ENCODE data around the gene KLF5. TPM values are rescaled to one million over a fixed set of nuclear protein-coding genes. Genes with fewer than 3 reads are reported as not detected.

Gene KLF5
- total and polyA plus RNA-seq, 7 experiments from 2014 or later = 1.7 to 13.3 (median 5.5) TPM

GRCh38 chr13:73070451-73071098 is 11.8 kb downstream of the KLF5 start:
- ChIA-PET POLR2A (no interaction called here), CTCF (no interaction called here)

DNA sequence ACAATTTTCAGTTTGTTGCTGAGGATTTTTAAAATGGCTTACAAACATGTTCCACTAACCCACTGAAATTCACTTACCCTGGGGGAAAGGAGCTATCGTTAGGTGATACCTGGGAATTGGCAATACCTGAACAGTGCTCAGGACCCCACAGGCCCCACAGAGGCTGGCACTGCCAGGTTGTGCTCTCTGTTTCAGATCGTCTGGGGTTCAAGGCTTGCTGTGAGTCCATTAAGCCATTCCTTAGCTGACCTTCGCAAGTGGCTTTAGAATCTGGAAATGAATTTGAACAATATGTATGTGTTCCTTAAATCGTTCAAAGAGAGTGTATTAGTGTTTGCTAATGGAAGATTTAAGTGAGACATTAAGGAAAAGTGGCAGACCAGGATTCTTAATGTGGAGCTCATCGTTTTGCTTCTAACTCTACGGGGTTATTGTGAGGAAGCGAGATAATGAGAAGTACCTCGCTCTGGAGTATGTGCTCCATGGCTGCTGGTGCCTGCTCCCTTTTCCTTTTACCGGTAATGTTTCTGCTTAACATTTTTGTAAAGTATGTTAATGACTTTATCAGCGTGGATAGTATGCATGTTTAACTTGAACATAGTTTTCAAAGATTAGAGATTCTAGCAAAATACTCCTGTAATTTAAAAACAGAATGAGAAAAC is 13.6 kb downstream of the KLF5 start:
- Histone ChIP-seq H3K9me3 (ENCODE audit: control insufficient read depth in 2 of 3, low read length in 3 of 3) (no peaks in the 10 kb centered on the region), H3K4me3 (ENCODE audit: low read length) (no peak overlapping the region), H3K27me3 (ENCODE audit: control insufficient read depth in 2 of 2, insufficient read depth in 2 of 2, low read length in 2 of 2) (no peaks in the 10 kb centered on the region), H3K36me3 (ENCODE audit: control insufficient read depth in 2 of 3, insufficient read depth in 3 of 3, low read length in 3 of 3) (no peaks in the 10 kb centered on the region), H3K27ac (ENCODE audit: low read depth, low read length) (no peak overlapping the region), H3K4me1 (ENCODE audit: control insufficient read depth in 2 of 2, insufficient read depth in 2 of 2, low read length in 2 of 2) (no peaks in the 10 kb centered on the region)
- POLR2A ChIA-PET = no interaction called here
- no peak for DNase-seq
- Mint-ChIP-seq H3K27ac (no peak overlapping the region), H3K4me1 (peaks cover 0 to 15% (median 5%) of the 10 kb centered on the region in 7 donors), H3K9me3 (no peaks in the 10 kb centered on the region), H3K4me3 (no peak overlapping the region), H3K27me3 (peaks cover 0 to 3% (median 0%) of the 10 kb centered on the region in 5 donors), H3K36me3 (peaks cover 0 to 5% (median 3%) of the 10 kb centered on the region in 5 donors)
- no peak for ATAC-seq
- intact Hi-C loops (cut with micrococcal nuclease) = no loop called here
- CTCF ChIA-PET = no interaction called here

More at GRCh38 chr13:73070451-73071098, 11.8 kb downstream of the KLF5 start:
- no peaks in the 10 kb centered on the region for H3K27me3 ChIP-seq (ENCODE audit: control insufficient read depth in 2 of 2, insufficient read depth in 2 of 2, low read length in 2 of 2)
- H3K4me3 Mint-ChIP-seq = no peak overlapping the region
- H3K27me3 Mint-ChIP-seq = peaks cover 0 to 3% (median 0%) of the 10 kb centered on the region in 5 donors
- H3K36me3 ChIP-seq (ENCODE audit: control insufficient read depth in 2 of 3, insufficient read depth in 3 of 3, low read length in 3 of 3) = no peaks in the 10 kb centered on the region
- no peak overlapping the region for H3K27ac Mint-ChIP-seq
- H3K36me3 Mint-ChIP-seq = peaks cover 0 to 4% (median 3%) of the 10 kb centered on the region in 5 donors
- DNase-seq (no peak), ATAC-seq (no peak)
- H3K4me3 ChIP-seq (ENCODE audit: low read length) = no peak overlapping the region
- no peaks in the 10 kb centered on the region for H3K4me1 ChIP-seq (ENCODE audit: control insufficient read depth in 2 of 2, insufficient read depth in 2 of 2, low read length in 2 of 2)
- no peaks in the 10 kb centered on the region for H3K9me3 Mint-ChIP-seq
- no peaks in the 10 kb centered on the region for H3K9me3 ChIP-seq (ENCODE audit: control insufficient read depth in 2 of 3, low read length in 3 of 3)
- no peak overlapping the region for H3K27ac ChIP-seq (ENCODE audit: low read depth, low read length)
- intact Hi-C loops (cut with micrococcal nuclease) = no loop called here
- H3K4me1 Mint-ChIP-seq = peaks cover 0 to 15% (median 5%) of the 10 kb centered on the region in 7 donors

GRCh38 chr13:73073050-73073449 is 14.2 kb downstream of the KLF5 start:
- no peaks in the 10 kb centered on the region for H3K27me3 ChIP-seq (ENCODE audit: control insufficient read depth in 2 of 2, insufficient read depth in 2 of 2, low read length in 2 of 2)
- H3K4me1 Mint-ChIP-seq = peaks cover 0 to 15% (median 5%) of the 10 kb centered on the region in 7 donors
- no peaks in the 10 kb centered on the region for H3K4me1 ChIP-seq (ENCODE audit: control insufficient read depth in 2 of 2, insufficient read depth in 2 of 2, low read length in 2 of 2)
- no peak overlapping the region for H3K4me3 ChIP-seq (ENCODE audit: low read length)
- H3K9me3 Mint-ChIP-seq = no peaks in the 10 kb centered on the region
- H3K36me3 Mint-ChIP-seq = peaks cover 0 to 5% (median 0%) of the 10 kb centered on the region in 5 donors
- no peak overlapping the region for H3K27ac Mint-ChIP-seq
- no peaks in the 10 kb centered on the region for H3K9me3 ChIP-seq (ENCODE audit: control insufficient read depth in 2 of 3, low read length in 3 of 3)
- ChIA-PET POLR2A (no interaction called here), CTCF (no interaction called here)
- no peak overlapping the region for H3K27ac ChIP-seq (ENCODE audit: low read depth, low read length)
- no peaks in the 10 kb centered on the region for H3K36me3 ChIP-seq (ENCODE audit: control insufficient read depth in 2 of 3, insufficient read depth in 3 of 3, low read length in 3 of 3)
- intact Hi-C loops (cut with micrococcal nuclease) = no loop called here
- no peak for ATAC-seq
- H3K4me3 Mint-ChIP-seq = no peak overlapping the region
- DNase-seq = no peak
- H3K27me3 Mint-ChIP-seq = peaks cover 0 to 3% (median 0%) of the 10 kb centered on the region in 5 donors

GRCh38 chr13:73074014-73074413 is 15.2 kb downstream of the KLF5 start:
- DNase-seq (no peak), ATAC-seq (peak; percentile 16)
- Histone ChIP-seq H3K9me3 (ENCODE audit: control insufficient read depth in 2 of 3, low read length in 3 of 3) (no peaks in the 10 kb centered on the region), H3K4me3 (ENCODE audit: low read length) (no peak overlapping the region), H3K36me3 (ENCODE audit: control insufficient read depth in 2 of 3, insufficient read depth in 3 of 3, low read length in 3 of 3) (no peaks in the 10 kb centered on the region), H3K27ac (ENCODE audit: low read depth, low read length) (no peak overlapping the region), H3K4me1 (ENCODE audit: control insufficient read depth in 2 of 2, insufficient read depth in 2 of 2, low read length in 2 of 2) (no peaks in the 10 kb centered on the region), H3K27me3 (ENCODE audit: control insufficient read depth in 2 of 2, insufficient read depth in 2 of 2, low read length in 2 of 2) (no peaks in the 10 kb centered on the region)
- Mint-ChIP-seq H3K4me3 (no peak overlapping the region), H3K36me3 (peaks cover 0 to 5% (median 0%) of the 10 kb centered on the region in 5 donors), H3K9me3 (no peaks in the 10 kb centered on the region), H3K27ac (no peak overlapping the region), H3K27me3 (peaks cover 0 to 3% (median 0%) of the 10 kb centered on the region in 5 donors), H3K4me1 (peaks cover 0 to 15% (median 5%) of the 10 kb centered on the region in 7 donors)
- ChIA-PET CTCF (no interaction called here), POLR2A (no interaction called here)
- intact Hi-C loops (cut with micrococcal nuclease) = no loop called here

DNA sequence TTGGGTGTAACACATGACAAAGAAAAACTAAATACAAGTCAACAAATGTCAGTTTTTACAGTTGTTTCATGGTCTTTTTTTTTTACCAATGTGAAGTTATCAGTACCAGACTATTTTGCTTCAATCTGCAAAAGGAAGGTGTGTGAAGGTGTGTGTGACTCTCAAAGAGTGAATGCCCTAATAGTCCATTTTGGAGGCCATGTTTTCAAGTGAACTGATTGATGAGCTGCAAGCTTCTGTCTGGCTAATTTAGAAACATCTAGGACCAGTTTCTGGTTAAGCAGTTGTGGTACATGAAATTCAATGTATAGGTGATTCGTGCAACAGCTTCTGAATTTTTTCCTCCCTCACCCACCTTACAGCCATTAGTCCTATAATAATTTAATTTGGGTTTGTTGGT is 16.1 kb downstream of the KLF5 start:
- POLR2A ChIA-PET = interaction anchor here (0.7 kb wide), 1 partner anchor 156 kb away, joined by 6 read pairs; no protein-coding TSS in a partner anchor
- H3K4me3 ChIP-seq (ENCODE audit: low read length) = no peak overlapping the region
- H3K36me3 Mint-ChIP-seq = peaks cover 0 to 9% (median 0%) of the 10 kb centered on the region in 5 donors
- H3K27ac Mint-ChIP-seq = no peak overlapping the region
- H3K36me3 ChIP-seq (ENCODE audit: control insufficient read depth in 2 of 3, insufficient read depth in 3 of 3, low read length in 3 of 3) = no peaks in the 10 kb centered on the region
- no peak overlapping the region for H3K27ac ChIP-seq (ENCODE audit: low read depth, low read length)
- ATAC-seq = no peak
- DNase-seq = no peak
- H3K9me3 Mint-ChIP-seq = no peaks in the 10 kb centered on the region
- no peak overlapping the region for H3K4me3 Mint-ChIP-seq
- CTCF ChIA-PET = no interaction called here
- H3K27me3 Mint-ChIP-seq = peaks cover 0 to 3% (median 0%) of the 10 kb centered on the region in 5 donors
- H3K4me1 Mint-ChIP-seq = peaks cover 0 to 15% (median 5%) of the 10 kb centered on the region in 7 donors
- no peaks in the 10 kb centered on the region for H3K9me3 ChIP-seq (ENCODE audit: control insufficient read depth in 2 of 3, low read length in 3 of 3)
- intact Hi-C loops (cut with micrococcal nuclease) = no loop called here
- H3K27me3 ChIP-seq (ENCODE audit: control insufficient read depth in 2 of 2, insufficient read depth in 2 of 2, low read length in 2 of 2) = no peaks in the 10 kb centered on the region
- H3K4me1 ChIP-seq (ENCODE audit: control insufficient read depth in 2 of 2, insufficient read depth in 2 of 2, low read length in 2 of 2) = no peaks in the 10 kb centered on the region

GRCh38 chr13:73075546-73075945 is 16.7 kb downstream of the KLF5 start:
- Histone ChIP-seq H3K27ac (ENCODE audit: low read depth, low read length) (no peak overlapping the region), H3K27me3 (ENCODE audit: control insufficient read depth in 2 of 2, insufficient read depth in 2 of 2, low read length in 2 of 2) (no peaks in the 10 kb centered on the region), H3K9me3 (ENCODE audit: control insufficient read depth in 2 of 3, low read length in 3 of 3) (no peaks in the 10 kb centered on the region), H3K4me1 (ENCODE audit: control insufficient read depth in 2 of 2, insufficient read depth in 2 of 2, low read length in 2 of 2) (no peaks in the 10 kb centered on the region), H3K36me3 (ENCODE audit: control insufficient read depth in 2 of 3, insufficient read depth in 3 of 3, low read length in 3 of 3) (no peaks in the 10 kb centered on the region), H3K4me3 (ENCODE audit: low read length) (no peak overlapping the region)
- Mint-ChIP-seq H3K27me3 (no peaks in the 10 kb centered on the region), H3K9me3 (no peaks in the 10 kb centered on the region), H3K4me3 (no peak overlapping the region), H3K27ac (no peak overlapping the region), H3K4me1 (peaks cover 0 to 15% (median 5%) of the 10 kb centered on the region in 7 donors), H3K36me3 (peaks cover 0 to 9% (median 0%) of the 10 kb centered on the region in 5 donors)
- no peak for DNase-seq
- ChIA-PET CTCF (no interaction called here), POLR2A (no interaction called here)
- ATAC-seq = no peak
- intact Hi-C loops (cut with micrococcal nuclease) = no loop called here

- no peaks in the 10 kb centered on the region for H3K36me3 ChIP-seq (ENCODE audit: control insufficient read depth in 2 of 3, insufficient read depth in 3 of 3, low read length in 3 of 3)
- DNase-seq (no peak), ATAC-seq (no peak)
- Mint-ChIP-seq H3K4me1 (peaks cover 0 to 15% (median 5%) of the 10 kb centered on the region in 7 donors), H3K9me3 (no peaks in the 10 kb centered on the region), H3K4me3 (no peak overlapping the region), H3K27me3 (no peaks in the 10 kb centered on the region), H3K27ac (no peak overlapping the region), H3K36me3 (peaks cover 0 to 9% (median 0%) of the 10 kb centered on the region in 5 donors)
- H3K27ac ChIP-seq (ENCODE audit: low read depth, low read length) = no peak overlapping the region
- no peaks in the 10 kb centered on the region for H3K27me3 ChIP-seq (ENCODE audit: control insufficient read depth in 2 of 2, insufficient read depth in 2 of 2, low read length in 2 of 2)
- no peaks in the 10 kb centered on the region for H3K4me1 ChIP-seq (ENCODE audit: control insufficient read depth in 2 of 2, insufficient read depth in 2 of 2, low read length in 2 of 2)
- CTCF ChIA-PET = no interaction called here
- POLR2A ChIA-PET = no interaction called here
- no peak overlapping the region for H3K4me3 ChIP-seq (ENCODE audit: low read length)
- H3K9me3 ChIP-seq (ENCODE audit: control insufficient read depth in 2 of 3, low read length in 3 of 3) = no peaks in the 10 kb centered on the region
- intact Hi-C loops (cut with micrococcal nuclease) = no loop called here
These were observed 17.1 kb downstream of the KLF5 start for GRCh38 chr13:73075954-73076353.

All from naive thymus-derived CD4-positive, alpha-beta T cell (primary cell).